ENCODE measurements around the gene CDK2. TPM values are rescaled to one million over a fixed set of nuclear protein-coding genes. Genes with fewer than 3 reads are reported as not detected.

CDK2 gene
- total RNA-seq, 2 donors from 2014 or later = 20.9 to 48.9 TPM

- Histone ChIP-seq H3K36me3 (no peaks in the 10 kb centered on the region), H3K4me1 (peaks cover 19% of the 10 kb centered on the region), H3K27ac (no peak overlapping the region), H3K9ac (ENCODE audit: low read depth in 2 of 2, low read length in 2 of 2) (no peak overlapping the region), H3K4me3 (no peak overlapping the region), H3K9me3 (no peaks in the 10 kb centered on the region), H3K27me3 (no peaks in the 10 kb centered on the region)
- TF ChIP-seq CTCF (IDR thresholded peaks at IDR 0.05) = no peak
- no peak for DNase-seq
- intact Hi-C loops (cut with DNase I) = loop anchor here (5.0 kb wide), 1 partner anchor 197 kb away; no protein-coding TSS in a partner anchor
Measured at GRCh38 chr12:55934773-55935172, 31.9 kb upstream of the CDK2 start.

- Histone ChIP-seq H3K27ac (peak overlapping the region; percentile 16), H3K27me3 (no peaks in the 10 kb centered on the region), H3K9ac (ENCODE audit: low read depth in 2 of 2, low read length in 2 of 2) (peak overlapping the region in 1 of 2 donors; percentile 13), H3K36me3 (no peaks in the 10 kb centered on the region), H3K9me3 (no peaks in the 10 kb centered on the region), H3K4me3 (no peak overlapping the region), H3K4me1 (peaks cover 9% of the 10 kb centered on the region)
- intact Hi-C loops (cut with DNase I) = loop anchor here (5.0 kb wide), 1 partner anchor 198 kb away; no protein-coding TSS in a partner anchor
- no peak for DNase-seq
- TF ChIP-seq CTCF (IDR thresholded peaks at IDR 0.05) = no peak
Measured at GRCh38 chr12:55935738-55936151, 30.9 kb upstream of the CDK2 start.

- H3K4me3 ChIP-seq = no peak overlapping the region
- peaks cover 4% of the 10 kb centered on the region for H3K4me1 ChIP-seq
- no peaks in the 10 kb centered on the region for H3K27me3 ChIP-seq
- no peak overlapping the region for H3K27ac ChIP-seq
- DNase-seq = no peak
- H3K9ac ChIP-seq (ENCODE audit: low read depth in 2 of 2, low read length in 2 of 2) = no peak overlapping the region
- no peak for TF ChIP-seq CTCF (IDR thresholded peaks at IDR 0.05)
- H3K36me3 ChIP-seq = no peaks in the 10 kb centered on the region
- intact Hi-C loops (cut with DNase I) = loop anchor here (5.0 kb wide), 1 partner anchor 201 kb away; no protein-coding TSS in a partner anchor
- H3K9me3 ChIP-seq = no peaks in the 10 kb centered on the region
Measured at GRCh38 chr12:55937981-55938380, 28.6 kb upstream of the CDK2 start.

GRCh38 chr12:55938826-55939501 is 27.7 kb upstream of the CDK2 start:
- H3K27me3 ChIP-seq = no peaks in the 10 kb centered on the region
- H3K9ac ChIP-seq (ENCODE audit: low read depth in 2 of 2, low read length in 2 of 2) = peak overlapping the region in 1 of 2 donors; percentile 6
- no peaks in the 10 kb centered on the region for H3K4me1 ChIP-seq
- TF ChIP-seq CTCF (IDR thresholded peaks at IDR 0.05) = no peak
- H3K4me3 ChIP-seq = no peak overlapping the region
- H3K27ac ChIP-seq = no peak overlapping the region
- no peaks in the 10 kb centered on the region for H3K36me3 ChIP-seq
- H3K9me3 ChIP-seq = no peaks in the 10 kb centered on the region
- intact Hi-C loops (cut with DNase I) = loop anchor here (5.0 kb wide), 1 partner anchor 202 kb away; no protein-coding TSS in a partner anchor
- DNase-seq = no peak

- Histone ChIP-seq H3K36me3 (no peaks in the 10 kb centered on the region), H3K4me3 (no peak overlapping the region), H3K4me1 (no peaks in the 10 kb centered on the region), H3K9me3 (no peaks in the 10 kb centered on the region), H3K27me3 (no peaks in the 10 kb centered on the region), H3K27ac (peak overlapping the region; percentile 51), H3K9ac (ENCODE audit: low read depth in 2 of 2, low read length in 2 of 2) (peak overlapping the region; percentile 7 to 27)
- peak; percentile 93 for DNase-seq
- intact Hi-C loops (cut with DNase I) = no loop called here
- TF ChIP-seq CTCF (IDR thresholded peaks at IDR 0.05) = peak; percentile 75
Measured at GRCh38 chr12:55940065-55940732, 26.4 kb upstream of the CDK2 start.
